H1 (cell line): ENCODE results near the gene PHF3. TPM values are rescaled to one million over a fixed set of nuclear protein-coding genes. Genes with fewer than 3 reads are reported as not detected.

Source experiments
- BCL11A ChIP-seq, 2 experiments: IDR thresholded peaks; one replicate each; pipeline ENCODE4 v1.6.1; 2011; ENCODE audit warnings: low read depth in 2 of 2, low read length in 2 of 2, mild to moderate bottlenecking in 2 of 2
- CBX8 ChIP-seq: fragments of 300-800, 300-1000 bp; sonication (generic); IDR thresholded peaks from 2 replicates; pipeline ENCODE4 v1.7.1; 2016; ENCODE audit warnings: low read depth, low read length, borderline replicate concordance
- RXRA ChIP-seq: IDR thresholded peaks from 2 replicates; pipeline ENCODE4 v1.6.1; 2011; ENCODE audit warnings: low read depth, mild to moderate bottlenecking, low read length, moderate library complexity; ENCODE audit not compliant: insufficient read depth
- polyA plus RNA-seq, 7 experiments: library from polyadenylated mRNA; depleted of rRNA in 3 of 7; stranded (reverse) in 5 of 7; unstranded in 2 of 7; fragments of >200 nt in 5 of 7; fragments of 200-250 nt in 2 of 7; gene quantifications; 1 replicate in 5 of 7; 2 replicates in 1 of 7; 4 replicates in 1 of 7; pipeline versions ENCODE4 v1.2.1 to v1.2.3, GENCODE V29; 2011 to 2013; ENCODE audit warnings: missing spikeins in 2 of 7, mixed read lengths in 2 of 7
- total RNA-seq: library from RNA; stranded (reverse); fragmentation: NEBNext Ultra II Directional; extraction: Animal tissue kit (Norgen Biotek cat#: 25700); gene quantifications from 2 replicates; pipeline ENCODE4 v1.2.1, GENCODE V29; 2021

The PHF3 gene
- total and polyA plus RNA-seq, 2 of the 8 experiments (the other 6 are each of a cell fraction or from before 2014, with no cell fraction given), result 10.1 to 69.3 TPM

DNA sequence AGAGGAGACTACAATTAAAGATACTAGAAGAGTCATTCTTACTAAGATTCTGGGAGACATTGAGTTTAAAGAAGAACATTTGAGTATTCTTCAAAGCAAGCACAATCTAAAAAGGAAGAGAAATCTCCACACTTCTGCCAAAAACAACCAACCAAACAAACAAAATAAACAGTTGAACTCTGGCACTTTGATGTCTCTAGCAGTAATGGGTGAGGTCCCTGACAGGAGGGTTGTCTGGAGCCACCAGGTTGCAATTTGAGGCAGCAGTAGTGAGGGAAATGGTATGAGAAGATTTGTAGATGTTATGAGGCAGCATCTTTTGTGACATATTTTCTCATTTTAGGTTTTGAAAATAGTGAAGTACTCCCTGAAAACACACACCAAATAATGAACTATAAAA lies 108.1 kb downstream of the PHF3 start (continued):
- TF ChIP-seq RXRA, result no peak
- TF ChIP-seq BCL11A (IDR thresholded peaks at IDR 0.05; ENCODE audit: low read depth in 2 of 2, low read length in 2 of 2), result no peak
- TF ChIP-seq CBX8, result no peak
